Fibroblast of the aortic adventitia (primary cell): ENCODE measurements around the gene ATP6V0E2. TPM values are rescaled to one million over a fixed set of nuclear protein-coding genes. Genes with fewer than 3 reads are reported as not detected.

Experiments used
- DNase-seq: peaks from one replicate; pipeline ENCODE4 v3.0.0-alpha.2; 2010; ENCODE audit warnings: low read depth
- H3K4me3 ChIP-seq: 2 replicates; pipeline ENCODE4 v1.5.1; 2011; ENCODE audit warnings: low read depth, mild to moderate bottlenecking, control low read depth, low read length, moderate library complexity
- total RNA-seq: library from RNA; depleted of rRNA; stranded (reverse); fragments of >200 nt; gene quantifications from 2 replicates; pipeline ENCODE4 v1.2.3, GENCODE V29; 2012; ENCODE audit warnings: low replicate concordance
- TF ChIP-seq, protein P1 (sequence below): IDR thresholded peaks from 2 replicates; pipeline ENCODE4 v1.5.1; 2011; ENCODE audit warnings: mild to moderate bottlenecking, low read length, control low read depth, inconsistent platforms; ENCODE audit not compliant: insufficient read depth

ATP6V0E2 gene
- total RNA-seq, 1 donor: 22.5 TPM

DNA sequence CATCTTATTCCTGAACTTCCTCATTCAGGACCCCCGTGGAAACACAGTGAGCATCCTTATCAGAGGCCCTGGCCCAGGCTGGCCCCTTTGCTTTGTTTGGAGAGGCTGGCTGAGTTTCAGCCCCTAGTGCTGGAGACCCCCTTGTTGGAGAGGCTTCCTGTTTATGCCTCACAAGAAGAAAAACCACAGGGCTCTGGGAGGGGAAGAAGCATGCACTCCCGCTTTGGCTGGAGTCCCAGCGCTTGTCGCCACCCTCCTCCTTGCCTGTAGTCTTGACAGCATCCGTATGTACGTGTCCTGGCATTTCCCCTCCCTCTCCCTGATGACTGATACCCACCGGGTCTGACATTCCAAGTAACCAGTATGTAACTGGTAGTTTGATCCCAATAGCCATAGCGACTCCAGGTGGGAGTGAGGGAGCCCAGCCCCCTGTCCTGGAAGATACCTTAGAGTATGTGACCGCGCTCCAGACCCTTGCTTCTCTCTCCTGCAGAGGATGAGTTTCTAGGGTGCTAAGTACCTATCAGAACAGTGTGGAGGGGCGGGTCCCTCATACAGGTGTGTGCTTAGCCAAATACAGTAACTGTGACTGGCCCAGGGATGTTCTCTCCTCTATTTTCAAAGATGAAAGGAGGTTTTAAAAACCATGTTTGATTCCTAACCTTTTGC, 6.9 kb upstream of the ATP6V0E2 start:
- no peak overlapping the region for H3K4me3 ChIP-seq
- peak; percentile 24 for DNase-seq
- TF ChIP-seq, protein P1, sequence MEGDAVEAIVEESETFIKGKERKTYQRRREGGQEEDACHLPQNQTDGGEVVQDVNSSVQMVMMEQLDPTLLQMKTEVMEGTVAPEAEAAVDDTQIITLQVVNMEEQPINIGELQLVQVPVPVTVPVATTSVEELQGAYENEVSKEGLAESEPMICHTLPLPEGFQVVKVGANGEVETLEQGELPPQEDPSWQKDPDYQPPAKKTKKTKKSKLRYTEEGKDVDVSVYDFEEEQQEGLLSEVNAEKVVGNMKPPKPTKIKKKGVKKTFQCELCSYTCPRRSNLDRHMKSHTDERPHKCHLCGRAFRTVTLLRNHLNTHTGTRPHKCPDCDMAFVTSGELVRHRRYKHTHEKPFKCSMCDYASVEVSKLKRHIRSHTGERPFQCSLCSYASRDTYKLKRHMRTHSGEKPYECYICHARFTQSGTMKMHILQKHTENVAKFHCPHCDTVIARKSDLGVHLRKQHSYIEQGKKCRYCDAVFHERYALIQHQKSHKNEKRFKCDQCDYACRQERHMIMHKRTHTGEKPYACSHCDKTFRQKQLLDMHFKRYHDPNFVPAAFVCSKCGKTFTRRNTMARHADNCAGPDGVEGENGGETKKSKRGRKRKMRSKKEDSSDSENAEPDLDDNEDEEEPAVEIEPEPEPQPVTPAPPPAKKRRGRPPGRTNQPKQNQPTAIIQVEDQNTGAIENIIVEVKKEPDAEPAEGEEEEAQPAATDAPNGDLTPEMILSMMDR: no peak

DNA sequence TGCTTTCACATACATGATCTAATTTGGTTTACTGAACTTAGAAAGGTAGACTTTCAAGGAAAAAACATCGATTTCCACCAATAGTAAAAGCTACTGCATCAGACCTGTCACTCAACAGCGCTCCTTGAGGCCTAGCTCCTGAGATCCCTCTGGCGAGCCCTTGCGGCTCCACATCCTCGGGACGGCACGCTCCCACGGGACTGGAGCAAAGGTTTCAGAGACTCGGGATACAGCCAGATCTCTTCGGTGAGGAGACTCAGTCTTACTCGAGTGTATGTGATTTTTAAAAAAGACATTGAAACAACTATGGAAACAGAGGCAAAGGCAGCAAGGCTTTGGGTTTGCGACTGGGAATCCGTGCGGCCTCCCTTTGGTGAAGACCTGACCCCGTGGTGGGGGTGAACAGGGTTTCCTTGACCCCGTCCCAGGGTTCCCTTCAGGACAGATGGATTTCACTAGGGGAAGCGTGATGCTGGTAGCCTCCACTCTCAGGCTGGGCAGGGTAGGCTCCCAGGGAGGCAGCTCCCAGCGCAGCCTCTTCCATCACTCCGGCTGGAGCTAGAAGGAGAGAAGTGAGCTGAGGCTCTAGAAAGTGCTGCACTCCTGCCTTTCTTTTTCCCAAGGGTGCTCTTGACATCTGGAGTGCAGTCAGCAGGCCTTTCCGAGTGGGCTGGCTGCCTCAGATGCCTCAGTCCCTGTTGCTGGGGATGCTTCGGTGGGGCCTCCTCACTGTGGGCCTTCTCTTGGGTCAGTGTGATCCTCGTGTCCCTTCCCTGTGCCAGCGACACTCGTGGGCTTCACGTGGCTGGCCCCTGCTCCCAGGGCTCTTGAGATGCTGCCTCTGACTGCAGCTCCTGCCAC, 5.8 kb upstream of the ATP6V0E2 start:
- TF ChIP-seq, protein P1: no peak
- DNase-seq: no peak
- H3K4me3 ChIP-seq: no peak overlapping the region

DNA sequence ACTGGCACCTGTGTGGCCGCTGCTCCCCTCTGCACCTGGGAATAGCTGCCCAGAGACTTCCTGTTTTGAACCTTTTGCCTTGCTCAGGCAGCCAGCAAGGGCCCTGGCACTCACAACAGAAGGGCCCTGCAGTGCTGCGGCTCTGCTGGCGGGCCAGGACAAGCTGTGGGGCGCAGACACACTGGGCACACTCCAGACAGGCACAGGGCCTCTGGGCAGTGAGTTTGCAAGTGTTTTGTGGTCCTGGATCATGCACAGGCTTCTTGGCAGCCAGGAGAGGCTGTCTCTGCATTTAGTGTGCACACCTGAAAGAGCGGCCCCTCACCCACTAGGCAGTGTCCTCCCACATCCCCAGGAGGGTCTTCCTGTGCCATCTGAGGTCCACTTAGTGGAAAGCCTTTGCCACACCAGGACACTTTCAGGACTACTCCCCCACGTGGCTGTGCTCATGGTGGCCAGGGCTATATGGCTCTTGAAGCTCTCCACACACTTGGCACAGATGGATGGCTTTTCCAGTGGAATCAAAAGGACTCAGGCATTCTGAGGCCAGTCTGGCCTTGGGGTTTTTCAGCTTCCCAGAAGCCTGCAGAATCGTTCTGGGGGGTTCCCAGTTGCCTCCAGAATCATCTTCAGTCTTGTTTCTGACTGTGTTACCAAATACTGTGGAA, 5.0 kb upstream of the ATP6V0E2 start:
- no peak overlapping the region for H3K4me3 ChIP-seq
- no peak for DNase-seq
- TF ChIP-seq, protein P1: no peak

DNA sequence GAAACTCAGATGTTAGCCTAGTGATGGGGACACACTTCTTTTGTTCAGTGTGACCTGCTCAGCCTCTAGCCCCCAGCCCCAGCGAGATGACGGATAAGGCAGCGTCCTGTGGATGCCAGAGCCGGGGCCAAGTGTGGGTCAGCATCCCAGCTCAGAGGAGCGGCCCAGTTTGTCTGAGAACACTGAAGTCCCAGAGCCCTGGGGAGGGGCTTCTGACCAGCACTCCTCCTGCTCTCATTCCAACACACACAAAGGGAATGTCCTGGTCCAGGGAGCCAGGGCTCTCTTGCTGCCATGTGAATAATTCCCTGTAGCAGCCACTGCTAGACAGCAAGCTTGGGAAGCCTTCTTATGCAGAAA, 4.5 kb upstream of the ATP6V0E2 start:
- TF ChIP-seq, protein P1: no peak
- H3K4me3 ChIP-seq: no peak overlapping the region
- DNase-seq: no peak

DNA sequence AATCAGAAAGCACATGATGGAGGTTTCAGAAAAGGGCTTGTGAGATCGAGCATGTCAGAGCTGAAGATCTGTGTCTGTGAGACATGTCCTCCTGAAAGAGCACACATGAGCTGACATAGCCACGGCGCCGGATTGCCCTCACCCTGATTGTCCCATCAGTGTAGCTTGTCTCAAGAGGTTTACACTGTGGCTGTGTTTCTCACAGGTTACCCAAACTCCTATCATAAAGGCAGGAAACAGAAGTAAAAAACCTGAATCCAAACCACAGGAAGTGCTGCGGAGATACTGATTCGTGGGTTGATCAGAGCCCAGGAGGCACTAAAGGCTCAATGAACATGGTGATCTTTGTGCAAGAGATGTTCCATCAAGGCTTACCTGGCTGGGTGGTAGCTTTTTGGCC, 3.9 kb upstream of the ATP6V0E2 start:
- no peak for DNase-seq
- TF ChIP-seq, protein P1: no peak
- H3K4me3 ChIP-seq: no peak overlapping the region

DNA sequence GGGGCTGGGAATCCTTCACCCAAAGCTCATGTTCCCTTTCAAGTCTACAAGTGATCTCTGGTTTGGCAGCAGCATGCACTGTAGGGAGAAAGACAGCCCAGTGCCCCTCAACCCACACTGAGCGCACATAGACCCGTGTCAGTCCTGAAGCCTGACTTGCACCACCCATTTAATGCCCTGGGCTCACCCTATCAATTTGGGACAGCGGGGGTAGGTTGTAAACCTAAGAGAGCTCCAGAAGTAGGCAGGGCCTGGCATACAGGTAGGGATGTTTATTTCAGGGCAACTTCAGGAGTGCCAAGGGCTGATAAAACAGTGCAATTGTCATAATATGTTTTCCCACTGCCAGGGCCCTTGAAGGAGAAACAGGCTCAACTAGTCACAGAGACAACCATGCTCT, 3.5 kb upstream of the ATP6V0E2 start:
- TF ChIP-seq, protein P1: no peak
- DNase-seq: no peak
- H3K4me3 ChIP-seq: no peak overlapping the region
